GM04503 (cell line): Measurements from ENCODE around the gene KCNK4.

Experiments
- DNase-seq: peaks from one replicate; pipeline ENCODE4 v3.0.0-alpha.2; 2012; ENCODE audit warnings: low read depth

The KCNK4 gene

GRCh38 chr11:64253481-64253880 is 37.6 kb upstream of the KCNK4 start:
- no peak for DNase-seq

DNA sequence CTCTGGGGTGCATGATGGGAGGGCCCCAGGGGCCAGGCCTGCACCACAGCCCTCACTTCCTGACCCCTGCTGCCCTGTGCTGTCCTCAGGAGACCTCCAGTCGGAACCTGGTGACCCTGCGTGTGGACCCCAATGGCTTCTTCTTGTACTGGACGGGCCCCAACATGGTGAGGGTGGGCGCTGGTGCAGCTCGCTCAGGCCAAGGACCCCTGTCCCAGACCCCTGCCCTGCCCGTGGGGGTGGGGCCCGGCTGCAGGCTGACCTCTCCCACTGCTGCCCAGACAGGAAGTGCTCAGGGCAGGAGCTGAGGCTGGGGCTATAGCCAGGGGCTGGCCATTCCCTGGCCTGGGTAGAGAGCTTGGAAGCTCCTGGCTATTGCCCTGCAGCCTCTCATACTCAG is 36.8 kb upstream of the KCNK4 start:
- no peak for DNase-seq

GRCh38 chr11:64255135-64256128 is 35.7 kb upstream of the KCNK4 start:
- DNase-seq: no peak

- DNase-seq: no peak
These were observed 34.8 kb upstream of the KCNK4 start for GRCh38 chr11:64256300-64256699.

DNA sequence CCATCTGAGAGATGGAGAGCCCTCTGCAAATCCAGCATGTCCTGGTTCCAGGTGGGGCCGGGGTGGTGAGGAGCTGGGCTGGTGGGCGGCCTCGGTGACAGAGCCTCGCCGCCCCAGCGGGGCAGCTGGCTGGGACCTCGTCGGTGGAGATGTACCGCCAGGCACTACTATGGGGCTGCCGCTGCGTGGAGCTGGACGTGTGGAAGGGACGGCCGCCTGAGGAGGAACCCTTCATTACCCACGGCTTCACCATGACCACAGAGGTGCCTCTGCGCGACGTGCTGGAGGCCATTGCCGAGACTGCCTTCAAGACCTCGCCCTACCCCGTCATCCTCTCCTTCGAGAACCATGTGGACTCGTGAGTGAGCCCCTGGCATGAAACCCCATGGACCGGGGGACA is 32.7 kb upstream of the KCNK4 start:
- no peak for DNase-seq

GRCh38 chr11:64258946-64259532 is 32.1 kb upstream of the KCNK4 start:
- DNase-seq: no peak

- DNase-seq: no peak
These were observed 31.5 kb upstream of the KCNK4 start for GRCh38 chr11:64259533-64260067.

- no peak for DNase-seq
These were observed 30.9 kb upstream of the KCNK4 start for GRCh38 chr11:64260147-64260708.

DNA sequence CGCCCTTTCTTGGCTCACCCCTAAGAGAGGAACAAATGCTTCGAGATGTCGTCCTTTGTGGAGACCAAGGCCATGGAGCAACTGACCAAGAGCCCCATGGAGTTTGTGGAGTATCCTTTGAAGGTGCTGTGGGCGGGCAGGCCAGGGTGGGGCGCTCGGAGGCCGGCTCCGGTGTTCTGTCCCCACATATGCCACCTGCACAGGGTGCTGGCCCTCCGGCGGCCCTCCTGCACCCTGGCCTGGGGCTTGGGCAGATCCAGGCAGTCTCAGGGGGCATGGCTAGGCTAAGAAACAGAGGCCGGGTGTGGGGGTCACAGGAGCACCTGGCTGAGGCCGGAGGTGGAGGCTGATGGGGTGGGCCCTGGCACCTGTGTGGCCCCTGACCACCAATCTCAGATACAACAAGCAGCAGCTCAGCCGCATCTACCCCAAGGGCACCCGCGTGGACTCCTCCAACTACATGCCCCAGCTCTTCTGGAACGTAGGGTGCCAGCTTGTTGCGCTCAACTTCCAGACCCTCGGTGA is 29.5 kb upstream of the KCNK4 start:
- DNase-seq: no peak

- no peak for DNase-seq
These were observed 28.7 kb upstream of the KCNK4 start for GRCh38 chr11:64262271-64263002.

DNA sequence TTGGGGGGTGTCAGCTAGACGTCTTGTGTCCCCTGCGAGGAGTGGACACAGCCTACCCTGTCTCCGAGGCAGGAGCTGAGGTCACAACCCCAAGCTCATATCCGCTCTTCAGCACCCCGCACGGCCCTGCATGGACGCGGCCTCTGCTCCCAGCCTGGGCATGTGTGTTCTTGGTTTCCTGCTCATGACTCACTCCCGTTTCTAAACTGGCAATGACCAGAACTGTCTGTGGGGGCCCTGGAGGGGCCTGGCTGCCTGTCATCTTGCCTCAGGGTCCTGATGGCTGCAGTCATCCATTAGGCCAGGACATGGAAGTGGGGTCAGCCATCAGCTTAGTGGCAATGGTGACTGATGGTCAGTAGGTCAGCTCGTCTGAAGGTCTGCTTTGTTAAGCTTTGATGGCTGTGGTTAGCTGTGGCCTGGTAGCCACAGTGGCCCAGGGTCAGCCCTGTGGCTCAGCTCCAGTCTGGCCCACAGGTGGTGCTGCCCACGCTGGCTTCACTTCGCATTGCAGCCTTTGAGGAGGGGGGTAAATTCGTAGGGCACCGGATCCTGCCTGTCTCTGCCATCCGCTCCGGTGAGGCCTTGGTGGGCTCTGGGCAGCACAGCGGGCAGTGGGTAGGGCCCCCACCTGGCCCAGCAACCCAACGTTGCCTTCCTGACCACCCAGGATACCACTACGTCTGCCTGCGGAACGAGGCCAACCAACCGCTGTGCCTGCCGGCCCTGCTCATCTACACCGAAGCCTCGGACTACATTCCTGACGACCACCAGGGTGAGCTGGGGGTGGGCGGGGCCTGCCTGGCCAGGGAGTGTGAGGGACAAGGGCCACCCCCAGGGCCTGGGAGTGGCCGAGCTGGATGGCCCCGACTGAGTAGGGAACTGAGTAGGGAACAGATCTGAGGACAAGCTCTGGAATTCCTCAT is 27.8 kb upstream of the KCNK4 start:
- DNase-seq: no peak

DNA sequence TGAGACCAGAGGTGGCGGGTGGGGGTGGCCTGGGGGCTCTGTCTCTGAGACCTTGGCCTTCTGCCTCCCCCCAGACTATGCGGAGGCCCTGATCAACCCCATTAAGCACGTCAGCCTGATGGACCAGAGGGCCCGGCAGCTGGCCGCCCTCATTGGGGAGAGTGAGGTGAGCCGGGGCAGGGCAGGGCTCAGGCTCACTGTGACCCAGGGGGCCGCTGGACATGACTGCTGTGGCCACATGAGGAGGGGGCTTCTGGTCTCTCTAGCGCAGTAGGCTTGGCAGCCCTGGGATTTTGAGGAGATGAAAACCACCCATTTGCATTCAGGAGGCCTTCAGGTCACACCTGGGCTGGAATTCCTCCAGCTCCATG is 27.2 kb upstream of the KCNK4 start:
- DNase-seq: no peak

DNA sequence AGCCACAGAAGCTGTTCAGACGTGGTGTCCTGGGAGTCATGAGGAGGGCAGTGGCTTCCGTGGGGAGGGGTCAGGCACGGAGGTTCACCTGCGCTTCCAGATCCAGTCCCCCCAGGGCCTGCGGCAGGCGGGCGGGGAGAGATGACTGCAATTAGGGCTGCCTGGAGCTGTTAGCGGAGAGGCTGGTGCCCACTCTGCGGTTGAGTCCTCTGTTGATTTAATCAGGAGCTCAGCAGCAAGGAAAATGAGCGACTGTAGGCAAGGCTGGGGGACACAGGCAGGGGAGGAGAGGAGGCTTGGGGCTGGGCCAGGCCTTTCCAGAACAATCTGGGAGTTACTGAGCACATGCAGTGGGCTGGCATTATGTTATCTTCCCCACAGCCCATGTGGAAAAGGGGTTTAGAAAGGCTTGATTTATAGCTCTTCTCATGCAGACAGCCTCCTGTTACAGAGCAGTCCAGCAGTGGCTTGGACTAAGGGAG is 26.7 kb upstream of the KCNK4 start:
- no peak for DNase-seq

- no peak for DNase-seq
These were observed 25.6 kb upstream of the KCNK4 start for GRCh38 chr11:64265176-64266160.

DNA sequence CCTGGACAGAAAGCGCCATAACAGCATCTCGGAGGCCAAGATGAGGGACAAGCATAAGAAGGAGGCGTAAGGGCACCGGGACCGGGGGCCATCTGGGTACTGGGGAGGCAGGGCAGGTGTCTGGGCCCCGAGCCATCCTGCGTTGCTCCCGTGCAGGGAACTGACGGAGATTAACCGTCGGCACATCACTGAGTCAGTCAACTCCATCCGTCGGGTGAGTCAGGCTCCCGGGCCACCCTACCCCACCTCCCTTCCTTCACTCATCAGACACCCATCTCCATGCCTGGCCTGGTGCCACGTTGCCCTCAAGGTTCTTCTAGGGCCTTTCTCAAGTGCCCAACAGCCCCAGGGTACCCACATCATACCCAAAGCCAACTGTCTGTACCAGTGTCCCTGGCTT is 24.8 kb upstream of the KCNK4 start:
- no peak for DNase-seq

DNA sequence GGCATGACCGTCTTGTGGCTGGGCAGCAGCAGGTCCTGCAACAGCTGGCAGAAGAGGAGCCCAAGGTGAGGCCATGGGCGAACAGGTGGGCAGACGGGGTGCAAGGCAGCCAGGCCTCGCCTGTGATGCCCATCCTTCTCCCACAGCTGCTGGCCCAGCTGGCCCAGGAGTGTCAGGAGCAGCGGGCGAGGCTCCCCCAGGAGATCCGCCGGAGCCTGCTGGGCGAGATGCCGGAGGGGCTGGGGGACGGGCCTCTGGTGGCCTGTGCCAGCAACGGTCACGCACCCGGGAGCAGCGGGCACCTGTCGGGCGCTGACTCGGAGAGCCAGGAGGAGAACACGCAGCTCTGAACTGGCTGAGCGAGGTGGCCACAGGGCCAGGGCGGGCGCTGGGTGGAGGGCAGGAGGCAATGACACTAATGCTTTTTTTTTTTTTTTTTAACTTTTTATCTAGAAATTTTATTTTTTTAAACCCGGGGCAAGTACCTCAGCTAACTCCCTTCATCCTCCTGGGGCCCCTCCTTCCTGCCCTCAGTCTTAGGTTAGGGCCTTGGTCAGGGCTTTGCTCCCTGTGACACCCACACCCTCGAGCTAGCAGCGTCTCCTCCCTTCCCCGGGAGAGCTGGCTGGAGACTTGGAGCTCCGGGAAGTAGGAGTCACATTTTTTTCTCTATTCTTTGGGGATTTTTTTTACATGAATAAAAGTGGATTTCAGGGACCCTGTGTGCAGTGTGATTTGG is 23.7 kb upstream of the KCNK4 start:
- DNase-seq: no peak

DNA sequence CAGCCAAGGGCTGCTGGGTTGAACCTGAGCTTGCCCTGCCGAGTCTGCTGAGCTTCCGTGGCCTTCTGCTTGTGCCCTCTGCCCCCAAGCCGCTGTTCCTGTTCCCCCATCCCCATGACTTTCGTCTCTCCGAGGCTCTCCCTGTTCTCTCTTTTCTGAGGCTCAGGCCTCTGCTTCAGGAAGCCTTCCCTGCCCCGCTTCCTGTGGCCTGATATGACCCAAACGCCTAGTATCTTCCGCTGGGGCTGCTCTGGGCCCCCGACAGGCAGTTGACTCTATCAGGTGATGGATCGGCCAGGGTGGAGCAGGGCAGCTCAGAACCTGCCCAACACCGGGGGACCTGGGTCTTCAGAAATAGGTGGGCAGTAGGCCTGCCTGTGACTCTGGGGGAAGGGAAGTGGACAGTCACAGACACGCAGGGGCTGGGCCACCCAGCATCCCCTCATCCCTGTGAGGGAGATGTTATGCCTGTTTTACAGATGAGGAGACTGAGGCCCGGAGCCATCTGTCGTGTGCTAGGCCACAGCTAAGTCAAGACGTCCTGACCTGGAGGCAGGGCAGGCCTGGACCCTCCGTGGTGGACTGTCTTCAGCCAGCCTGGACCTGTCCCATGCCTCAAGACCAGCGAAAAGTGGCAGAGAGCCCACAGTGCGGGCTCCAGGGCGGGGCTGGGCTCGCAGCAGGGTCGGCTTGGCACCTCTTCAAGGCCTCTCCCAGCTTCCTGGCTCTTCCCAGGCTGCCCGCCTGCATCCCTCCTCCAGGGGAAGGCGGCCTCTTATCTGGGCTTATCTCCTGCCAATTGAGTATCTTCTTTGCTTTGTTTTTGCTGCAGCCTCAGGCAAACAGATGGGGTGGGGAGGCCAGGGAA is 22.8 kb upstream of the KCNK4 start:
- DNase-seq: no peak
